ENCODE results near the gene SLC27A4.

SLC27A4 gene

DNA sequence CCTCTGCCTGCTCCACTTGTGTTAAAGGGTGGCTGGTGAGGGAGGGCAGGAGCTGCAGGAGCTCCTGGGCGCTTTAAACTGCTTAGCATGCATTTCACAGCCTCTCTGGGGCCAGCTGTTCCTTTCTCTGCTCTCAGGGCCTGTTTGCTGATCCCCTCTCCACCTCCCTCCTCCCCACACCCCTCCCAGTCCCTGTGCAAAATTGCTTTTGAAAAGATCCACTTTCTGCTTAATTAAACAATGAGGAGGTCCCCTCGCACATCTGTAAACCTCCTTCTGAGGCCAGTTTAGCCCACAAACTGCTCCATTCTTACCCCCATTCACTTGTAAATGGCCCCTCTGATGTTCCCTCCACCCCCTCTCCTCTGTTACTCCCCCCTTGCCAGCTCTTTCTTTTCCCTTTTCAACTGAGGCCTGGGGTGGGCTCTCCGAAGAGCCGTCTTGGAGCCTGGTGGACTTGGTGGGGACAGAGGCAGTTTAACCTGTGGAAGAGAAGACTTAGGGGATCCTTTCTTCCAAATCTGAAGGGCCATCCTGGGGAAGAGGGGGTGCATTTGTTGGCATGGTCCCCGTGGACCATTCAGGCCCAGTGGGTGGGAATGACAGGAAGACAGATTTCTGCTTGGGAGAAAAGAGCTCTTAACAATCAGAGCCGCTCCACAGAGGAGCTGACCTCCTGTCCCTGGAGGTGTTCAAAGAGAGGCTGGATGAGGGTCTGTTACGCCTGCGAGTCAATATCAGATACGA is 42.9 kb downstream of the SLC27A4 start:
- Histone ChIP-seq H3K36me3 (replicated peaks) (peaks cover 8% of the 10 kb centered on the region), H3K27me3 (ENCODE audit: low read depth) (no peaks in the 10 kb centered on the region), H3K4me3 (no peak overlapping the region), H3K4me1 (peaks cover 10% of the 10 kb centered on the region), H3K9me3 (no peaks in the 10 kb centered on the region)
- DNase-seq (ENCODE audit: low spot score in 2 of 2): peak; percentile 68 to 78
- in situ Hi-C loops (cut with MboI; ENCODE audit: low sequenced_read_pairs): no loop called here

DNA sequence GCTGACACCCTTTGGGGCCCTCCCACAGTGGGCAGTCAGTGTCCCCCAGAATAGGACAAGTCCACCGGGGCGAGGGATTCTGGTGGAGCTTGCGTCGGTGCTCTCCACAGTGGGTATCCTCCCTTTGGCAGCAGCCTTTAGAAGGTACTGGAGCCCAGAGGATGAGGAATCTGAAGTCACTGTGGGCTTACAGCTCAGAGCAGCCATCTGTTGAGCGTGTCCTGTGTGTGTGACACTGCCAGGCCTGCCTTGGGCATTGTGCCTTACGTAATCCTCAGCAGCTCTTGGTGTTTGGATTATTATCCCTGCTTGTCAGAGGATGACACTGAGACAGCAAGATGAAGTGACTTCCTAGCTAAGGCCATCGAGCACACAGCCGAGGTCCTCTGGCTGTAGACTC is 43.5 kb downstream of the SLC27A4 start:
- no peaks in the 10 kb centered on the region for H3K27me3 ChIP-seq (ENCODE audit: low read depth)
- DNase-seq (ENCODE audit: low spot score in 2 of 2): no peak
- peaks cover 14% of the 10 kb centered on the region for H3K36me3 ChIP-seq (replicated peaks)
- H3K9me3 ChIP-seq: no peaks in the 10 kb centered on the region
- H3K4me1 ChIP-seq: peaks cover 10% of the 10 kb centered on the region
- H3K4me3 ChIP-seq: no peak overlapping the region
- in situ Hi-C loops (cut with MboI; ENCODE audit: low sequenced_read_pairs): no loop called here

DNA sequence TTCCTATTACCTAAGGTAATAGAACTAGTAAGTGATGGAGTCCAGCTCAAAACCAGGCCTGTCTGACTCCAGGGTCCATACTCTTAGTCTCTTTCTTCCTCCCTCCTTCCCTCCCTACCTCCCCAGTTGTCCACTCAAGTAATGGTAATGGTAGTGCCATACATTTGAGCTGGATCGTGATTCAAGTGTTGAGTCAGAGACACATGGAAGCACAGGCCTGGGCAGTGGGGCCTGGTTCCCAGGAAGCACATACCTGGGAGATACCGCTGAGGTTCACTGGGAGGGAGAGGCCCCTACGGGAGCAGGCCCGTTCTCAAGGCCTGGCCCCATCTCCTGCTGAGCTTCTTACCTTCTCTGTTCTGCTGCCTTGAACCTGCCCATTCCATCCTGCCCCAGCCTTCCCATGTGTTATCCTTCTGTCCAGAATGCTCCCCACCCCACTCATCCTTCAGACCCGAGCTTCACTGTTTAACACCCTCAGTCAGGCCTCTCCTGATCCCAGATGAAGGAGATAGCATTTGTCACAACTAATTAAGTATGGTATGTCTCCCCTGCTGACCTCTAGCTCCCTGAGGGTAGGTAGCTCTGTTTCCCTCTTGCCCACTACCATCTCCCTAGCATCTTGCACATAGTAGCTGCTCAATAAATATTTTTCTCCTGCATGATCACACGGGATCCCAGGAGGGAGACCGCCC is 44.6 kb downstream of the SLC27A4 start:
- Histone ChIP-seq H3K36me3 (replicated peaks) (peaks cover 18% of the 10 kb centered on the region), H3K27me3 (ENCODE audit: low read depth) (no peaks in the 10 kb centered on the region), H3K4me1 (peaks cover 10% of the 10 kb centered on the region), H3K4me3 (no peak overlapping the region), H3K9me3 (no peaks in the 10 kb centered on the region)
- no peak for DNase-seq (ENCODE audit: low spot score in 2 of 2)
- in situ Hi-C loops (cut with MboI; ENCODE audit: low sequenced_read_pairs): no loop called here

DNA sequence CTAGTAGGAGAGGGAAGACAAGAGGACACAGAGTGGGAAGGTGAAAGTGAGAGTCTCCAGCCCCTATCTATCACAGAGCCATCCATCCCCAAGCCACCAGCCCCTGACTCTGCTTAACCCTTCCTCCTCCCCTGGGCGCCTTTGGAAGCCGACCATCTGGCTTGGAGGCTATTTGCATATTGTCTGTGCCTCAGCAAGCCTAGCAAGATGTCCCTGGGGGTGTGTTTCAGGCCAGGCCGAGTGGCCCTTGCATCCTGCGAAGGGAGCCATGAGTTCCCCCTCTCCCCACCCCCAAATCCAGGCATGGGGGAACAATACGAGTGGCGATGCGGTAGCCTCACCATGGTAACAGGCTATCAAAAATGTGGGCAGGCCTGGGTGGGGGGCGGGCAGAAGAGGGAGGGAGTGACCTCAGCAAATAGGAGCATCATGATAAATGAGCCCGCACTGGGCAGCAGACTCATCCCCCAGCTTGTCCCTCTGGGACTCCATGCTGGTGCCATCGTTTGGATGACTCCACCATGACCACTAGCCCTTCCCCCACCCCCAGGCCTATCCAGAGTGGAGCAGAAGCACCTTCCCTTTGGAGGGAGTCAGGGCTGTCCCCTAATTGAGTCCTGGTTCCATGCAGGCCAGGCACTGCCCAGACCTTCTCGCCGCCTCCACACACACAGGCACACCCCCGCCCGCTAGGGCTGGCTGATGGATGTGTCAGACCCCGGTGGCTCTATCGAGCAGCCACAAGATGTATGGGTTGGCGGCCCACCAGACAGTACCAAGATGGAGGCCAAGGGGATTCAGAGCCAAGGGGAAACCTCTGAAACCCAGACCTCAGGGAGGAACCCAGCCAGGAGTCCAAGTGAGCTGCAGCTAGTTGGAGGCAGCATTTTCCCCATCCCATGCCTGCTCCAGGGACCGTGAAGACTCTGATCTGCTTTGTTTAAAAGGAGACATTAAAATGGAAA is 45.5 kb downstream of the SLC27A4 start:
- Histone ChIP-seq H3K4me3 (no peak overlapping the region), H3K36me3 (replicated peaks) (peaks cover 18% of the 10 kb centered on the region), H3K9me3 (no peaks in the 10 kb centered on the region), H3K4me1 (peaks cover 10% of the 10 kb centered on the region), H3K27me3 (ENCODE audit: low read depth) (no peaks in the 10 kb centered on the region)
- in situ Hi-C loops (cut with MboI; ENCODE audit: low sequenced_read_pairs): no loop called here
- DNase-seq (ENCODE audit: low spot score in 2 of 2): no peak

DNA sequence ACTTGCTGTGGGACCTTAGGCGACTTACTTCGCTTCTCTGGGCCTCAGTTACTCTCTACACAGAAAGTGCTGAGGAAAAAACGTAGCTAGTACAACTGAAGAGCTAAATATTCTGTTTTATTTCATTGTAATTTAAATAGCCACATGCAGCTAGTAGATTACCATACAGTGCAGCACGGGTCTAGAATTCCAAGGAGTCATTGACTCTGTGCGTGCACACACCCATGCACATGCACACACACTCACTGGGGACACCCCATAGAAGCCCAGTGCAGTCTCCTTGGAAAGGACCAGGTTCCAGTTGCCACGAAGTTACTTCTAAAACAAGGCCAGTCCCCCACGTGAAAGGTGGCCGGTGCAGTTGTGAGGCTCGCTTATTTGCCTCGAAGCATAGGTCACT is 47.8 kb downstream of the SLC27A4 start:
- in situ Hi-C loops (cut with MboI; ENCODE audit: low sequenced_read_pairs): no loop called here
- Histone ChIP-seq H3K4me1 (no peaks in the 10 kb centered on the region; the same call in 1 of the 2 replicates), H3K36me3 (replicated peaks) (peaks cover 18% of the 10 kb centered on the region), H3K9me3 (no peaks in the 10 kb centered on the region), H3K27me3 (ENCODE audit: low read depth) (no peaks in the 10 kb centered on the region), H3K4me3 (no peak overlapping the region)
- DNase-seq (ENCODE audit: low spot score in 2 of 2): no peak

DNA sequence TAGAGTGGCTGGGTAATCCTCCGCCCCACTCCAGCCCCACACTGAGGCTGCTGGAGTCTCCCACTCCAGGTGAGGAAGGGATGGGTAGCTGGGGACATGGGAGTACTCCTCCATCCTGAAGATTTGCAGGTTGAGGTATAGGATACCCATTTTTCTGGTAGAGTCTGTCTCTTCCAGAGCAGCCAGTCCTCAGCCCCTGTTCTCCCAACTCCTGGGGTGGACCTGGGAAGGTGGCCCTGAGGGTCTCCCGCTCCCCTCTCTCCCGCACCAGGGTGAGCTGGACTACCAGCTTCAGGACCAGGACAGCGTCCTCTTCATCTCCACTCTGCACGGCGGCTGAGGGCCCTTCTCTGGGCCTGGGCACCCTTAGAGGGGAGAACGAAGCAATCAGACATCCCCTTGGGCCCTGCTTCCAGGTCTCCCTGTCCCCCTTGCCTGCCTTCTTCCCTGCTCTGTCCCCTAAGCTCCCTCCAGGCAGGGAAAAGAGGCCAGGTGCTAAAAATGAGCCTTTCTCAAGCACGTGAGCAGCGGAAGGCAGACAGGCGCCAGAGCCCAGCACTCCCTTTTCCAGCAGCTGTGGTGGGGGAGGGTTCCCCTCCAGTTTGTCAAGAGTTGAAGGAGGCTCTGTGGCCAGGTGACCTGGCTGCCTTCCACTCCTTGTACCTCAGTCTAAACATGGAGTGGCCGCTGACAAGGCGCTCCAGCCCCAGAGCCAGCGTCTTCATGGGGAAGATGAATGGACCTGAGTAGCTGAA is 49.2 kb downstream of the SLC27A4 start:
- in situ Hi-C loops (cut with MboI; ENCODE audit: low sequenced_read_pairs): no loop called here

DNA sequence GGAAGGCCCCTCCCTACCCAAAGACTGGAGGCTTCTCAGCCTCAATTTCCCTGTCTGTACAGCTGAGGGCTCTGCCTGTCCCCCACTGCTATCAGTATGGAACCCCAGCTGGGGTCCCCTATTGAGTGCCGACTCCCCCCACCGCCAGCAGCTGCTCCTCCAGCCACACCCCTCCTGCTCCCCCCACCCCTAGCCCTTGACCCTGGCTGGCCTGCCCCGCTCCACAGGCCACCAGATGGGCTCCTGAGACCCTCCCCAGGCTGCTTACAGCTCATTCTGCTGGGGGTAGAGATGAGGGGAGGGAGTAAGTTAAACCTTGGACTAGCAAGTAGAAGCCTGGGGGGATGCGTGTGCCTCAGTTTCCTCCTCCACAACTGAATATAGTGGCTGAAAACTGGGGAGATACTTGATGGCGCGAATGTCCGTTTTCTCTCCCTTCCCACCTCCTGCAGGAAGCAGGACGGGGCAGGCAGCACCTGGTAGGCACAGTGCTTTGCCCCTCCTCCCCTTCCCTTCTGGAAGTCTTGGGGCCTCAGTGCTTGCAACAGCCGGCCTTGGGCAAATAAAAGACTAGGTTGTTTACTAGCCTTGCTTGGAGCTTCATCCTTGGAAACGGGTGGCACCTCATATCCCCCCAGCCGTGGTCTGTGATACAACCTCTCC is 50.0 kb downstream of the SLC27A4 start:
- no peak for DNase-seq (ENCODE audit: low spot score in 2 of 2)
- in situ Hi-C loops (cut with MboI; ENCODE audit: low sequenced_read_pairs): no loop called here
- Histone ChIP-seq H3K9me3 (no peaks in the 10 kb centered on the region), H3K36me3 (replicated peaks) (peaks cover 14% of the 10 kb centered on the region), H3K27me3 (ENCODE audit: low read depth) (no peaks in the 10 kb centered on the region), H3K4me1 (no peaks in the 10 kb centered on the region), H3K4me3 (no peak overlapping the region)

More for the DNA sequence above, 49.2 kb downstream of the SLC27A4 start:
- H3K4me1 ChIP-seq: no peaks in the 10 kb centered on the region
- no peaks in the 10 kb centered on the region for H3K9me3 ChIP-seq
- H3K4me3 ChIP-seq: no peak overlapping the region
- H3K36me3 ChIP-seq (replicated peaks): peaks cover 18% of the 10 kb centered on the region
- no peaks in the 10 kb centered on the region for H3K27me3 ChIP-seq (ENCODE audit: low read depth)
- no peak for DNase-seq (ENCODE audit: low spot score in 2 of 2)

DNA sequence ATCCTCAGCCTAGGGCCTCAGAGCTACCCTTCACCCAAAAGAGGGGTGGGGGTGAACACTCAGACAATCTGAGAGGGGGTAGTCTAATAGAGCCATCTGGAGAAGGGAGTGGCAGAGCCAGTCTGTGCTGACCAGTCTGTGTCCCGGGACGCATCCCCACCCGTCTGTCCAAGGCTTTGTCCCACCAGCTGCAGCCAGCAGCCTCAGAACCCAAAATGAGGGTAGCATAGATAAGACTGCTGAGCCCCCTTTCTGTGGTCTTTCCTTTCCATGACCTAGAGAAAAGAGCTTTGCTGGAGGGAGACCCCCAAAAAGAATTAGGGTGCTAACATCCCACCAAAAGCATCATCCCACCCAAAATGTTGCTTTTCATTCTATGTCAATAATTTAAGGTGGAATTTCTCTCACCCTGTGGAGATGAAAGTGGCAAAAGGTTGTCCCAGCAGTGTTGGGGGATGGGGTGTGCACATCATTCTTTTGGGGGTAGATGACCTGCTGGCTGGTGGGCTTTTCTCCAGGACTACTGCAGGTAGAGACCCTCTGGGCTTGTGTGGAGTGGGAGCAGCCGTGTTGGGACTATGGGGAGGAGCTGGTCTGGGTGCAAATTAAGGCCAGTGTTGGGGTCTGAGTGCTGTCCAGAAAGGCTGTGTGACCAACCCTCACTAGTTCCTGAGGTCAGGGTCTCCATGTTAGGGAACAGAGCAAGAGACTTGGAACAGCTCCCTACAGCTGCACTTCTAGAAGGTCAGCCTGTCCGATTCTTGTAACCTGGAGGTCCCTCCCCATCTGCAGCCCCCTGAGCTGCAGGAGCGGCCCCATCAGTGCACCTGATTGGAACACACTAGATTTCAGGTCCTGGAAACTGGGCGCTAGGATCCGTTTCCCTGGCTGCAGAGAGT is 50.7 kb downstream of the SLC27A4 start:
- Histone ChIP-seq H3K9me3 (no peaks in the 10 kb centered on the region), H3K4me1 (no peaks in the 10 kb centered on the region), H3K36me3 (replicated peaks) (peaks cover 14% of the 10 kb centered on the region), H3K4me3 (no peak overlapping the region), H3K27me3 (ENCODE audit: low read depth) (no peaks in the 10 kb centered on the region)
- in situ Hi-C loops (cut with MboI; ENCODE audit: low sequenced_read_pairs): no loop called here
- no peak for DNase-seq (ENCODE audit: low spot score in 2 of 2)

DNA sequence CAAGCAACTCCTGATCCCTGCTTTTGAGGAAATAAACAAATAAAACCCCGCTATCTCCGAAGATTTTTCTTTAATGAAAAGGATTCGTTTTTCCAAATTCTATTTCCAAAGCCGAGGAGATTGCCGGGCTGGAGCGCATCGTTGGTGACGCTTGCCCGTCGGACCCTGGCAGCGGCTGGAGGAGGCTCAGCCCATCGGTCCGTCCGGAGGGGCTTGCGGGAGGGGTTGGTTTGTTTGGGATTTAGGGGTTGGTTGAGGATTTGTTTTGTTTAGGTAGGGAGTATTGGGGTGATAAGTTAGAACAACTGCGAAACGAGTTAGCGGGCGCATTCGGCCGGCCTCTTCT is 51.6 kb downstream of the SLC27A4 start:
- H3K27me3 ChIP-seq (ENCODE audit: low read depth): peaks cover under 1% of the 10 kb centered on the region; the same call in 1 of the 2 replicates
- peaks cover 14% of the 10 kb centered on the region for H3K36me3 ChIP-seq (replicated peaks)
- DNase-seq (ENCODE audit: low spot score in 2 of 2): no peak
- no peaks in the 10 kb centered on the region for H3K9me3 ChIP-seq
- H3K4me3 ChIP-seq: no peak overlapping the region
- H3K4me1 ChIP-seq: no peaks in the 10 kb centered on the region
- in situ Hi-C loops (cut with MboI; ENCODE audit: low sequenced_read_pairs): no loop called here

DNA sequence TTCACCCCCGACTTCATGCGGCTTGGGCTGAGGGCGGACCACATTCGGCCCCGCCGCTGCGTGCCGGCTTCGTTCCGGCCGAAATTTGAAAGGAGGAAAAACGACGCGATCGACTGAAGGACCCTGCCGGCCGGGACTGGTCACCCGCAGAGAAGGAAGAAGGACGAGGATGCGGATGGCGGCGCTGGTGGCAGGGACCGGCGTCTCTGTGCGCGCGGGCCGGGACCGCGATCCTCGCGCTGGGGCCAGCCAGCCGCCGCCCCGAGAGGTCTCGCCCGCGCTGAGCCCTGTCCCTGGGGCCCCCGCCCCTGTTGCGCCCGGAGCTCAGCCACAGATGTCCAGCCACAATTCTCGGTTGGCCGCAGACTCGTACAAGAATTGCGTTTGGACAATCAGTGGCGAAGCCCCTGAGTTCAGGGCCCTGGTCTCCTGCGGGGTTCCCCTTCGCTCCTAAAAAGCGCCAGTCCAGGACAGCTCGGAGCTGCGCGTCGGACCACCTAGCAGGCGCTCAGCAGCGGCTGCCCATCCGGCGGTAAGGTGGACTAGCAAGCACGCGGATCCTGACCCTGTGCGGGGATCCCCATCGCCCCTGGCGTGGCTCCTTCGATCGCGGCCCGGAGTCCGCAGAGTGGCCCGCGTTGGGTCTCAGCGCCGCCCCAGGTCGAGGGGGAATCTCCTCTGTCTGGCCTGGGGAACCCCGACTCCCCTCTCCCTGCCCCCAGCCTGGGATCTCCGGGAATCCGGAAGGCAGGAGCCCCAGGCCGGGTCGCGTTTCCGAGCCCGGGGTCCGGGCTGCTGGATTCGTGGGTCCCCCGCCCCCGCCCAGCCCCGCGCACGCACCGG is 52.2 kb downstream of the SLC27A4 start:
- H3K36me3 ChIP-seq (replicated peaks): peaks cover 11% of the 10 kb centered on the region
- H3K4me3 ChIP-seq: no peak overlapping the region
- H3K4me1 ChIP-seq: no peaks in the 10 kb centered on the region
- peaks cover 6% of the 10 kb centered on the region; the same call in 1 of the 2 replicates for H3K27me3 ChIP-seq (ENCODE audit: low read depth)
- DNase-seq (ENCODE audit: low spot score in 2 of 2): no peak
- in situ Hi-C loops (cut with MboI; ENCODE audit: low sequenced_read_pairs): no loop called here
- H3K9me3 ChIP-seq: no peaks in the 10 kb centered on the region

DNA sequence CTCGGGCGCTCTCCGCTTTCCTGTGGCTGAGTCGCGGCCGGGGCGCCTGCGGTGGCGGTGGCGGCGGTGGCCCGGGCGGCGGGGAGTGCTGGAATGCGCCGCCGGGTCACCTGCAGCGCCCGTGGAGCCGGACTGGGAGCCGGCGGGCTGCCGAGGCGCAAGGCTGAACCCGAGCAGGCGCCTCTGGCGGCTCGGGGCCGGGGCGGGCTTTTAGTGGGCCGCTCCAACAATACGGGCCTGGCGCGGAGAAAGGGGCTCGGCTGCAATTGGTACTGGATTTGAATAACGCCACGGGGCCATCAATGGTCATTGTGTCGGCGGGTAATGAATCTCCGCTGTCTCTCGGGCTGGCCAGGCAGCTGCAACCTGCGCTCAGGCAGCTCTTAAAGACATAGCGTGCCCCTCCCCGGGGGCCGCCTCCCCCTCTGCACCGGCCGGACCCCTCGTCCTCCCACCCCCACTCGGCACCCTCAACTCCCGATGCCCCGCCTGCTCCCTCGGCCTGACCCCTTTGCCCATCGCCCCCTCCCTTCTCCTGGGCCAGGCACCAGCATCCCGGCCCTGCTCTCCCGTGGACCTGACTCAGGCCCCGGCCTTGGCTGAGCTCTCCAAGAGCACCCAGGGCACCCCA is 52.9 kb downstream of the SLC27A4 start:
- no peak for DNase-seq (ENCODE audit: low spot score in 2 of 2)
- in situ Hi-C loops (cut with MboI; ENCODE audit: low sequenced_read_pairs): no loop called here
- Histone ChIP-seq H3K4me3 (no peak overlapping the region), H3K9me3 (no peaks in the 10 kb centered on the region), H3K36me3 (replicated peaks) (peaks cover 10% of the 10 kb centered on the region), H3K4me1 (no peaks in the 10 kb centered on the region), H3K27me3 (ENCODE audit: low read depth) (peaks cover 6% of the 10 kb centered on the region; the same call in 1 of the 2 replicates)
